BLaER1 treated with 17β-estradiol and CSF1 and Interleukin-3, amounts not matched to agents 10 nM and 100 nM (cell line): ENCODE measurements around the gene ARFGEF2.
"Not testable (repeated sequence)": the region's sequence is repeated elsewhere in the genome, so short reads cannot be mapped to it uniquely, and the experiment has no call there.

ENCODE experiments used
- H3K27ac ChIP-seq, 11 experiments: shearing (Covaris generic); formaldehyde crosslinking; 2 replicates each; pipeline ENCODE4 v1.8.1; 2022
- H3K27me3 ChIP-seq, 11 experiments: shearing (Covaris generic); formaldehyde crosslinking; 2 replicates each; pipeline ENCODE4 v1.8.1; 2022
- H3K36me3 ChIP-seq, 11 experiments: shearing (Covaris generic); formaldehyde crosslinking; 2 replicates each; pipeline ENCODE4 v1.8.1; 2022
- H3K4me1 ChIP-seq, 10 experiments: shearing (Covaris generic); formaldehyde crosslinking; 2 replicates each; pipeline ENCODE4 v1.8.1; 2022
- H3K4me2 ChIP-seq, 11 experiments: shearing (Covaris generic); formaldehyde crosslinking; 2 replicates each; pipeline ENCODE4 v1.8.1; 2022
- H3K4me3 ChIP-seq, 10 experiments: shearing (Covaris generic); formaldehyde crosslinking; 2 replicates each; pipeline ENCODE4 v1.8.1; 2022
- H3K9ac ChIP-seq, 11 experiments: shearing (Covaris generic); formaldehyde crosslinking; 2 replicates each; pipeline ENCODE4 v1.8.1; 2022
- H3K9me3 ChIP-seq, 11 experiments: shearing (Covaris generic); formaldehyde crosslinking; replicated peaks in 1 of 11; 2 replicates each; pipeline ENCODE4 v1.8.1; 2022
- H4K20me1 ChIP-seq, 11 experiments: shearing (Covaris generic); formaldehyde crosslinking; 2 replicates each; pipeline ENCODE4 v1.8.1; 2022
- Cebpa-rat ChIP-seq, 11 experiments: shearing (Covaris generic); IDR thresholded peaks; 2 replicates each; pipeline ENCODE4 v1.8.1; 2022

ARFGEF2 gene

DNA sequence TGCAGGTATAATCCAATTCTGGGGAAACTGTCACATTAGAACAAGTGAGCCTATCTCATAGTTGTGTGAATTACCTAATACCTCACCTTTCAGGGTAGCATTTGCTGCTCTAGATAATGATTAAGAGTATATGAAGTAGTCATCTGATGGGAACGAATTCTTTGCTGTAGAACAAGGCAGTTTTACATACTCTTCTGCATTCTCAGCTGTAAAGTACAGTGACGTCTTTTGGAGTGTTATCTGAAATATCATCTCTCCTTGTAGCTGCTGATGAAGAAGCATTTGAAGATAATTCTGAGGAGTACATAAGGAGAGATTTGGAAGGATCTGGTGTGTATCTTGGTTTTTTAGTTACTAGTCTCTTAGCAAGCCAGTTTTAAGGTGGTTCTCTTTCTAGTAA, 153.0 kb downstream of the ARFGEF2 start:
- no peak overlapping the region for H3K4me2 ChIP-seq
- no peak for TF ChIP-seq Cebpa-rat (IDR thresholded peaks at IDR 0.05)
- no peak overlapping the region for H3K27ac ChIP-seq
- H3K9me3 ChIP-seq, result no peaks in the 10 kb centered on the region
- no peak overlapping the region for H3K4me3 ChIP-seq
- no peaks in the 10 kb centered on the region for H3K27me3 ChIP-seq
- peaks cover 0 to 63% (median 29%) of the 10 kb centered on the region in 11 experiments; a peak in 16 of 22 replicates for H4K20me1 ChIP-seq
- no peaks in the 10 kb centered on the region for H3K4me1 ChIP-seq
- no peak overlapping the region for H3K9ac ChIP-seq
- H3K36me3 ChIP-seq, result peaks cover 97 to 100% (median 100%) of the 10 kb centered on the region in 11 experiments

- no peak overlapping the region for H3K4me3 ChIP-seq
- H3K9me3 ChIP-seq, result no peaks in the 10 kb centered on the region
- peaks cover 98 to 100% (median 100%) of the 10 kb centered on the region in 11 experiments for H3K36me3 ChIP-seq
- no peak overlapping the region for H3K27ac ChIP-seq
- TF ChIP-seq Cebpa-rat (IDR thresholded peaks at IDR 0.05), result no peak
- peaks cover 0 to 78% (median 24%) of the 10 kb centered on the region in 11 experiments; a peak in 16 of 22 replicates for H4K20me1 ChIP-seq
- H3K4me2 ChIP-seq, result no peak overlapping the region
- no peaks in the 10 kb centered on the region for H3K27me3 ChIP-seq
- H3K9ac ChIP-seq, result no peak overlapping the region
- H3K4me1 ChIP-seq, result no peaks in the 10 kb centered on the region
These were observed 156.8 kb downstream of the ARFGEF2 start for GRCh38 chr20:49078310-49078709.

- not testable (repeated sequence) for H3K4me1 ChIP-seq, H3K27ac ChIP-seq, H3K27me3 ChIP-seq, H3K4me2 ChIP-seq, H3K4me3 ChIP-seq, H3K9me3 ChIP-seq, H3K9ac ChIP-seq
- H4K20me1 ChIP-seq, result peaks cover 0 to 81% (median 38%) of the 10 kb centered on the region in 11 experiments; a peak in 15 of 22 replicates
- H3K36me3 ChIP-seq, result peaks cover 99 to 100% (median 100%) of the 10 kb centered on the region in 11 experiments
These were observed 160.8 kb downstream of the ARFGEF2 start for GRCh38 chr20:49082295-49082694.
